Adrenal gland (tissue), 5 donors: ENCODE results near the gene ADAMTS17.

ENCODE experiments used
- POLR2A ChIP-seq, 2 donors: fragments of 450-650 bp; IDR thresholded peaks; one replicate each; pipeline ENCODE4 v1.6.1; 2017; ENCODE audit warnings: antibody characterized with exemption in 2 of 2, mild to moderate bottlenecking in 2 of 2, moderate library complexity in 1 of 2
- TF ChIP-seq, protein P1 (sequence below), 6 experiments: fragments of 450-650 bp in 4 of 6; fragments of 200-600 bp in 2 of 6; sonication (generic) in 1 of 6; IDR thresholded peaks; 1 replicate in 5 of 6; 2 replicates in 1 of 6; pipeline versions ENCODE4 v1.5.1 to v1.8.0; 2016 to 2021; ENCODE audit warnings: antibody characterized with exemption in 6 of 6, mild to moderate bottlenecking in 2 of 6, moderate library complexity in 1 of 6
- donor health status: DM: no; HTN: no; CAD: no.

GRCh38 chr15:100154338-100154737 is 187.4 kb downstream of the ADAMTS17 start:
- TF ChIP-seq, protein P1, sequence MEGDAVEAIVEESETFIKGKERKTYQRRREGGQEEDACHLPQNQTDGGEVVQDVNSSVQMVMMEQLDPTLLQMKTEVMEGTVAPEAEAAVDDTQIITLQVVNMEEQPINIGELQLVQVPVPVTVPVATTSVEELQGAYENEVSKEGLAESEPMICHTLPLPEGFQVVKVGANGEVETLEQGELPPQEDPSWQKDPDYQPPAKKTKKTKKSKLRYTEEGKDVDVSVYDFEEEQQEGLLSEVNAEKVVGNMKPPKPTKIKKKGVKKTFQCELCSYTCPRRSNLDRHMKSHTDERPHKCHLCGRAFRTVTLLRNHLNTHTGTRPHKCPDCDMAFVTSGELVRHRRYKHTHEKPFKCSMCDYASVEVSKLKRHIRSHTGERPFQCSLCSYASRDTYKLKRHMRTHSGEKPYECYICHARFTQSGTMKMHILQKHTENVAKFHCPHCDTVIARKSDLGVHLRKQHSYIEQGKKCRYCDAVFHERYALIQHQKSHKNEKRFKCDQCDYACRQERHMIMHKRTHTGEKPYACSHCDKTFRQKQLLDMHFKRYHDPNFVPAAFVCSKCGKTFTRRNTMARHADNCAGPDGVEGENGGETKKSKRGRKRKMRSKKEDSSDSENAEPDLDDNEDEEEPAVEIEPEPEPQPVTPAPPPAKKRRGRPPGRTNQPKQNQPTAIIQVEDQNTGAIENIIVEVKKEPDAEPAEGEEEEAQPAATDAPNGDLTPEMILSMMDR (IDR thresholded peaks at IDR 0.05) = no peak
- no peak for TF ChIP-seq POLR2A (IDR thresholded peaks at IDR 0.05)
